Pulmonary artery endothelial cell (primary cell): ENCODE measurements around the gene CTSE. TPM values are rescaled to one million over a fixed set of nuclear protein-coding genes. Genes with fewer than 3 reads are reported as not detected.
A peak's percentile ranks its signal among the peaks of the same experiment; 100 is the strongest.

Source experiments
- DNase-seq: peaks from one replicate; pipeline ENCODE4 v3.0.0-alpha.2; 2011; ENCODE audit warnings: low read depth, low spot score
- total RNA-seq: library from RNA; depleted of rRNA; stranded (reverse); fragments of >200 nt; gene quantifications from 2 replicates; pipeline ENCODE4 v1.2.3, GENCODE V29; 2014

The CTSE gene
- total RNA-seq, 1 donor from 2014 or later, result 0.07 TPM

- DNase-seq, result no peak
These were observed 31.3 kb downstream of the CTSE start for GRCh38 chr1:205992218-205992882.

GRCh38 chr1:205991237-205991636 is 32.5 kb downstream of the CTSE start:
- no peak for DNase-seq

- no peak for DNase-seq
These were observed 33.5 kb downstream of the CTSE start for GRCh38 chr1:205990226-205990625.

GRCh38 chr1:205989786-205990185 is 33.9 kb downstream of the CTSE start:
- no peak for DNase-seq

GRCh38 chr1:205988585-205988995 is 35.1 kb downstream of the CTSE start:
- DNase-seq, result peak; percentile 33

GRCh38 chr1:205986861-205987260 is 36.8 kb downstream of the CTSE start:
- DNase-seq, result no peak

GRCh38 chr1:205986292-205986691 is 37.4 kb downstream of the CTSE start:
- no peak for DNase-seq

- DNase-seq, result no peak
These were observed 38.2 kb downstream of the CTSE start for GRCh38 chr1:205985330-205986005.

- no peak for DNase-seq
These were observed 39.6 kb downstream of the CTSE start for GRCh38 chr1:205983925-205984725.

GRCh38 chr1:205981257-205981656 is 42.4 kb downstream of the CTSE start:
- no peak for DNase-seq

- DNase-seq, result no peak
These were observed 43.3 kb downstream of the CTSE start for GRCh38 chr1:205980237-205980870.

GRCh38 chr1:205979301-205979700 is 44.4 kb downstream of the CTSE start:
- no peak for DNase-seq

GRCh38 chr1:205978676-205979075 is 45.0 kb downstream of the CTSE start:
- DNase-seq, result no peak

GRCh38 chr1:205977402-205978014 is 46.2 kb downstream of the CTSE start:
- DNase-seq, result peak; percentile 51

- no peak for DNase-seq
These were observed 46.8 kb downstream of the CTSE start for GRCh38 chr1:205976708-205977401.

GRCh38 chr1:205976036-205976435 is 47.7 kb downstream of the CTSE start:
- DNase-seq, result no peak

- no peak for DNase-seq
These were observed 48.2 kb downstream of the CTSE start for GRCh38 chr1:205975387-205975998.

GRCh38 chr1:205974712-205975111 is 49.0 kb downstream of the CTSE start:
- no peak for DNase-seq

GRCh38 chr1:205973377-205974232 is 50.1 kb downstream of the CTSE start:
- no peak for DNase-seq
